Measurements from ENCODE around the gene POLA2. TPM values are rescaled to one million over a fixed set of nuclear protein-coding genes. Genes with fewer than 3 reads are reported as not detected.

POLA2 gene, protein sequence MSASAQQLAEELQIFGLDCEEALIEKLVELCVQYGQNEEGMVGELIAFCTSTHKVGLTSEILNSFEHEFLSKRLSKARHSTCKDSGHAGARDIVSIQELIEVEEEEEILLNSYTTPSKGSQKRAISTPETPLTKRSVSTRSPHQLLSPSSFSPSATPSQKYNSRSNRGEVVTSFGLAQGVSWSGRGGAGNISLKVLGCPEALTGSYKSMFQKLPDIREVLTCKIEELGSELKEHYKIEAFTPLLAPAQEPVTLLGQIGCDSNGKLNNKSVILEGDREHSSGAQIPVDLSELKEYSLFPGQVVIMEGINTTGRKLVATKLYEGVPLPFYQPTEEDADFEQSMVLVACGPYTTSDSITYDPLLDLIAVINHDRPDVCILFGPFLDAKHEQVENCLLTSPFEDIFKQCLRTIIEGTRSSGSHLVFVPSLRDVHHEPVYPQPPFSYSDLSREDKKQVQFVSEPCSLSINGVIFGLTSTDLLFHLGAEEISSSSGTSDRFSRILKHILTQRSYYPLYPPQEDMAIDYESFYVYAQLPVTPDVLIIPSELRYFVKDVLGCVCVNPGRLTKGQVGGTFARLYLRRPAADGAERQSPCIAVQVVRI
- total RNA-seq: 3.9 and 7.0 TPM in 2 replicates

GRCh38 chr11:65261591-65262380 lies at the start of gene POLA2:
TSS of gene POLA2 (plus strand) at chr11:65261962. CDS start at chr11:65262293, 331 bp downstream.

GRCh38 chr11:65314501-65315203 lies 52.9 kb downstream of the POLA2 start, which contains the start of gene CDC42EP2:
TSS of gene CDC42EP2 (plus strand) at chr11:65314866. CDS start at chr11:65320899, 6,033 bp downstream.

Other genes with a start within 250 kb of the POLA2 start
- 95.3 and 110 TPM in 2 replicates for gene ARL2, start 247.8 kb upstream of the POLA2 start, total RNA-seq
- 10.6 and 11.9 TPM in 2 replicates for gene SNX15, start 234.5 kb upstream of the POLA2 start, total RNA-seq
- 6.2 and 9.0 TPM in 2 replicates for gene SAC3D1, start 220.8 kb upstream of the POLA2 start, total RNA-seq
- 23.3 and 27.0 TPM in 2 replicates for gene NAALADL1, start 203.4 kb upstream of the POLA2 start, total RNA-seq
- gene CDCA5, start 177.9 kb upstream of the POLA2 start, total RNA-seq: 4.2 and 7.8 TPM in 2 replicates
- 32.7 and 35.9 TPM in 2 replicates for gene ZFPL1, start 177.7 kb upstream of the POLA2 start, total RNA-seq
- 175 and 203 TPM in 2 replicates for gene VPS51, start 165.7 kb upstream of the POLA2 start, total RNA-seq
- gene TM7SF2, start 150.1 kb upstream of the POLA2 start, total RNA-seq: 8.9 and 9.0 TPM in 2 replicates
- gene ZNHIT2, start 144.3 kb upstream of the POLA2 start, total RNA-seq: 6.0 and 6.1 TPM in 2 replicates
- 379 and 456 TPM in 2 replicates for gene FAU, start 139.8 kb upstream of the POLA2 start, total RNA-seq
- gene MRPL49, start 139.6 kb upstream of the POLA2 start, total RNA-seq: 28.3 and 34.2 TPM in 2 replicates
- 16.8 and 20.1 TPM in 2 replicates for gene SYVN1, start 127.4 kb upstream of the POLA2 start, total RNA-seq
- not detected in 2 replicates for gene SPDYC, start 91.7 kb upstream of the POLA2 start, total RNA-seq
- gene CAPN1, start 80.0 kb upstream of the POLA2 start, total RNA-seq: 88.9 and 117 TPM in 2 replicates
- 7.3 and 12.8 TPM in 2 replicates for gene CDC42EP2, start 52.9 kb downstream of the POLA2 start, total RNA-seq
- 25.8 and 33.8 TPM in 2 replicates for gene DPF2, start 71.9 kb downstream of the POLA2 start, total RNA-seq
- gene TIGD3, start 92.8 kb downstream of the POLA2 start, total RNA-seq: 0.13 TPM in 1 of 2 replicates, not detected in the other
- gene SLC25A45, start 120.7 kb downstream of the POLA2 start, total RNA-seq: 2.1 and 2.2 TPM in 2 replicates
- gene FRMD8, start 124.7 kb downstream of the POLA2 start, total RNA-seq: 33.5 and 44.3 TPM in 2 replicates
- 182 and 369 TPM in 2 replicates for gene NEAT1, start 160.8 kb downstream of the POLA2 start, total RNA-seq
- 9,504 and 16,975 TPM in 2 replicates for gene MALAT1, start 237.1 kb downstream of the POLA2 start, total RNA-seq

Data from aortic smooth muscle cell (primary cell).